CD14-positive monocyte (primary cell): ENCODE data around the gene CACNA2D2. TPM values are rescaled to one million over a fixed set of nuclear protein-coding genes. Genes with fewer than 3 reads are reported as not detected.

Experiments used
- DNase-seq, 3 donors: peaks; one replicate each; pipeline ENCODE4 v3.0.0-alpha.2; 2011 to 2022
- H2AFZ ChIP-seq: 2 replicates; pipeline ENCODE4 v1.6.0; 2012; ENCODE audit warnings: mild to moderate bottlenecking, low read depth, low read length, inconsistent platforms; ENCODE audit not compliant: insufficient read depth, poor library complexity, severe bottlenecking
- H3K27ac ChIP-seq, 2 donors: 1 replicate in 1 of 2; 2 replicates in 1 of 2; pipeline ENCODE4 v1.5.1; 2012 to 2013; ENCODE audit warnings: low read length in 2 of 2, control low read depth in 1 of 2, inconsistent platforms in 1 of 2, low read depth in 1 of 2, mild to moderate bottlenecking in 1 of 2
- H3K27me3 ChIP-seq, 2 donors: one replicate each; pipeline versions ENCODE4 v1.6.0 to v1.6.1; 2011 to 2013; ENCODE audit warnings: low read length in 2 of 2; ENCODE audit not compliant: control insufficient read depth in 2 of 2, insufficient read depth in 2 of 2
- H3K36me3 ChIP-seq, 2 donors: replicated peaks in 1 of 2; 1 replicate in 1 of 2; 2 replicates in 1 of 2; pipeline versions ENCODE4 v1.5.1 to v1.6.1; 2012 to 2013; ENCODE audit warnings: low read length in 2 of 2, control low read depth in 1 of 2, inconsistent platforms in 1 of 2, mild to moderate bottlenecking in 1 of 2; ENCODE audit not compliant: insufficient read depth in 2 of 2, control insufficient read depth in 1 of 2
- H3K4me1 ChIP-seq, 2 donors: 1 replicate in 1 of 2; 2 replicates in 1 of 2; pipeline versions ENCODE4 v1.5.1 to v1.6.1; 2012 to 2013; ENCODE audit warnings: low read length in 2 of 2, control low read depth in 1 of 2, inconsistent platforms in 1 of 2, mild to moderate bottlenecking in 1 of 2, moderate library complexity in 1 of 2; ENCODE audit not compliant: insufficient read depth in 2 of 2, control insufficient read depth in 1 of 2
- H3K4me2 ChIP-seq: replicated peaks from 2 replicates; pipeline ENCODE3; 2012; ENCODE audit warnings: low read length, moderate library complexity, mild to moderate bottlenecking; ENCODE audit not compliant: poor library complexity, severe bottlenecking; ENCODE audit errors: extremely low read depth
- H3K4me3 ChIP-seq, 3 experiments: fragments of 200-600 bp in 1 of 3; sonication (generic) in 1 of 3; replicated peaks in 1 of 3; 1 replicate in 2 of 3; 2 replicates in 1 of 3; pipeline ENCODE4 v1.5.1; 2011 to 2013; ENCODE audit warnings: low read length in 3 of 3, mild to moderate bottlenecking in 3 of 3, control low read depth in 2 of 3, low read depth in 2 of 3, inconsistent platforms in 1 of 3, moderate library complexity in 1 of 3
- H3K79me2 ChIP-seq: 2 replicates; pipeline ENCODE4 v1.6.0; 2012; ENCODE audit warnings: mild to moderate bottlenecking, control low read depth, inconsistent platforms, low read length, moderate library complexity; ENCODE audit not compliant: insufficient read depth
- H3K9ac ChIP-seq: 2 replicates; pipeline ENCODE4 v1.6.0; 2017; ENCODE audit warnings: low read length, mild to moderate bottlenecking; ENCODE audit not compliant: insufficient read depth, poor library complexity, severe bottlenecking
- H3K9me3 ChIP-seq, 2 donors: replicated peaks in 1 of 2; 1 replicate in 1 of 2; 2 replicates in 1 of 2; pipeline versions ENCODE4 v1.5.1 to v1.6.1; 2012 to 2013; ENCODE audit warnings: low read length in 2 of 2, control low read depth in 1 of 2; ENCODE audit not compliant: control insufficient read depth in 1 of 2, insufficient read depth in 1 of 2
- H4K20me1 ChIP-seq: 2 replicates; pipeline ENCODE4 v1.6.0; 2012; ENCODE audit warnings: mild to moderate bottlenecking, low read length, control low read depth, moderate library complexity; ENCODE audit not compliant: insufficient read depth
- H3K27ac Mint-ChIP-seq, 7 donors: one replicate each; pipeline ENCODE4 v1.8.0; 2020; ENCODE audit warnings: mild to moderate bottlenecking in 7 of 7, mixed read lengths in 7 of 7, moderate library complexity in 6 of 7, inconsistent platforms in 2 of 7
- H3K27me3 Mint-ChIP-seq, 3 donors: one replicate each; pipeline ENCODE4 v1.8.0; 2021 to 2022; ENCODE audit warnings: low read depth in 3 of 3, mild to moderate bottlenecking in 3 of 3, mixed read lengths in 3 of 3, moderate library complexity in 3 of 3, inconsistent platforms in 1 of 3
- H3K36me3 Mint-ChIP-seq, 2 donors: one replicate each; pipeline ENCODE4 v1.8.0; 2020; ENCODE audit warnings: mixed read lengths in 2 of 2, inconsistent platforms in 1 of 2, mild to moderate bottlenecking in 1 of 2
- H3K4me1 Mint-ChIP-seq: one replicate; pipeline ENCODE4 v1.8.0; 2020; ENCODE audit warnings: mild to moderate bottlenecking, mixed read lengths
- H3K4me3 Mint-ChIP-seq, 2 donors: one replicate each; pipeline ENCODE4 v1.8.0; 2020; ENCODE audit warnings: mild to moderate bottlenecking in 2 of 2, mixed read lengths in 2 of 2, moderate library complexity in 1 of 2
- H3K9me3 Mint-ChIP-seq, 7 donors: one replicate each; pipeline ENCODE4 v1.8.0; 2020 to 2022; ENCODE audit warnings: mixed read lengths in 7 of 7, mild to moderate bottlenecking in 6 of 7, moderate library complexity in 6 of 7, inconsistent platforms in 2 of 7
- CTCF ChIP-seq: fragments of 200-600 bp; IDR thresholded peaks from one replicate; pipeline ENCODE4 v1.8.0; 2022; ENCODE audit warnings: antibody characterized with exemption, mild to moderate bottlenecking
- WGBS: methylation state at CpG from one replicate; pipeline ENCODE4 v1.1.5; 2013; ENCODE audit warnings: missing lambda C conversion rate; ENCODE audit not compliant: insufficient coverage; 5-methylcytosine and 5-hydroxymethylcytosine counted together
- intact Hi-C, 2 donors: fragments of 100-400 bp; cut with micrococcal nuclease; formaldehyde crosslinking; loops; one replicate each; pipeline versions ENCODE4 v1.15.0 to v1.15.1; 2023
- polyA plus RNA-seq, 3 donors: library from polyadenylated mRNA; depleted of rRNA in 1 of 3; unstranded in 2 of 3; stranded (reverse) in 1 of 3; fragments of 300-500 nt in 2 of 3; fragments of >200 nt in 1 of 3; fragmentation: Illumina TruSeq in 2 of 3; gene quantifications; 1 replicate in 2 of 3; 2 replicates in 1 of 3; pipeline ENCODE4 v1.2.3, GENCODE V29; 2012 to 2021

Gene CACNA2D2
- polyA plus RNA-seq, 3 donors = 0.09 to 0.16 TPM; not detected in 1

- no peak for TF ChIP-seq CTCF
- no peak overlapping the region for H3K4me3 Mint-ChIP-seq
- Histone ChIP-seq H3K4me1 (peaks cover 70 to 85% of the 10 kb centered on the region in 2 donors), H3K27ac (peak overlapping the region in 1 of 2 donors; percentile 56), H4K20me1 (peaks cover 28% of the 10 kb centered on the region), H3K79me2 (peaks cover 29% of the 10 kb centered on the region), H3K9me3 (no peaks in the 10 kb centered on the region), H3K4me3 (no peak overlapping the region), H3K36me3 (peaks cover 9 to 15% of the 10 kb centered on the region in 2 donors), H3K9ac (no peak overlapping the region), H3K27me3 (no peaks in the 10 kb centered on the region), H2AFZ (no peak overlapping the region), H3K4me2 (no peak overlapping the region)
- intact Hi-C loops = loop anchor here in 1 of 2 donors (2.0 kb wide), 1 partner anchor 32 kb away; the partner anchor contains the start of gene IFRD2
- no peaks in the 10 kb centered on the region for H3K9me3 Mint-ChIP-seq
- peaks cover 0 to 2% (median 1%) of the 10 kb centered on the region in 3 donors for H3K27me3 Mint-ChIP-seq
- H3K27ac Mint-ChIP-seq = peak overlapping the region; percentile 50 to 85 (median 76)
- WGBS = no CpG with 5 or more reads among the region's 2 CpGs
- H3K36me3 Mint-ChIP-seq = peaks cover 11 to 31% of the 10 kb centered on the region in 2 donors
- peaks cover 67% of the 10 kb centered on the region for H3K4me1 Mint-ChIP-seq
- DNase-seq = no peak
These were observed 178.3 kb downstream of the CACNA2D2 start for GRCh38 chr3:50325113-50325480.

GRCh38 chr3:50324351-50325112, 178.9 kb downstream of the CACNA2D2 start:
- WGBS = 78% methylated on average over 3 of the region's 4 CpGs
- no peaks in the 10 kb centered on the region for H3K9me3 Mint-ChIP-seq
- Histone ChIP-seq H3K9ac (no peak overlapping the region), H3K4me3 (peak overlapping the region in 1 of 3 experiments; percentile 90), H3K4me1 (peaks cover 75 to 90% of the 10 kb centered on the region in 2 donors), H3K9me3 (no peaks in the 10 kb centered on the region), H4K20me1 (peaks cover 23% of the 10 kb centered on the region), H3K79me2 (peaks cover 34% of the 10 kb centered on the region), H2AFZ (no peak overlapping the region), H3K27me3 (no peaks in the 10 kb centered on the region), H3K27ac (peak overlapping the region; percentile 77 to 97), H3K4me2 (peak overlapping the region; percentile 87), H3K36me3 (peaks cover 3 to 14% of the 10 kb centered on the region in 2 donors)
- peaks cover 0 to 5% (median 2%) of the 10 kb centered on the region in 3 donors for H3K27me3 Mint-ChIP-seq
- peak; percentile 99 for TF ChIP-seq CTCF
- peak; percentile 49 to 67 (median 62) for DNase-seq
- H3K36me3 Mint-ChIP-seq = peaks cover 7 to 30% of the 10 kb centered on the region in 2 donors
- H3K4me1 Mint-ChIP-seq = peaks cover 72% of the 10 kb centered on the region
- intact Hi-C loops = loop anchor here in 1 of 2 donors (2.0 kb wide), 1 partner anchor 32 kb away; the partner anchor contains the start of gene IFRD2
- no peak overlapping the region for H3K4me3 Mint-ChIP-seq
- peak overlapping the region in 6 of 7 donors; percentile 46 to 89 (median 74) for H3K27ac Mint-ChIP-seq
